Mammary epithelial cell (primary cell): ENCODE results near the gene BICDL1.

ENCODE experiments used
- CTCF ChIP-seq, 2 donors: IDR thresholded peaks in 1 of 2; conservative IDR thresholded peaks in 1 of 2; 2 replicates each; pipeline ENCODE4 v1.5.1; 2011 to 2012; ENCODE audit warnings: inconsistent platforms in 2 of 2, low read length in 2 of 2, mild to moderate bottlenecking in 2 of 2, control low read depth in 1 of 2, low read depth in 1 of 2; ENCODE audit not compliant: insufficient read depth in 1 of 2; ENCODE audit errors: extremely low read depth in 1 of 2
- EZH2 ChIP-seq: IDR thresholded peaks from 2 replicates; pipeline ENCODE4 v1.6.1; 2012; ENCODE audit warnings: low read length, inconsistent platforms, borderline replicate concordance

DNA sequence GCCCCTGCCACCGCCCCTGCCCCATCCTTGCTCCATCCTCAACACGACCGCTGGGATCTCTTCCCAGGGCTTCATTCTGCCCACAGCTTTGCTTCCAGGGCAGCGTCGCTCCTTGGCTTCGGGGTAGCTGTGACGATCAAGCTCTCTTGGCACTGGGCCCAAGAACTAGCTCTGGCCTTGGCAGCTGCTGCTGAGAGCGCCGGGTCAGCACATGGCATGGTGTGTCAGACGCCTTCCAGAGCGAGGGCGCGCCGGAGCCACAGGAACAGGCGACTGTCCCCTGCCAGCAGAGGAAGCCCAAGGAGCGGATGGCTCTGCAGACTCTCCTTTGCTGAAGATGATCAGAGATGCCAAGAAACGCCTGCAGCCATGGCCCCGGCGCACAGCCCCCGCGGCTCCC lies 111.6 kb downstream of the BICDL1 start:
- TF ChIP-seq CTCF (conservative IDR thresholded peaks at IDR 0.05 in 1 of 2, IDR thresholded peaks at IDR 0.05 in 1 of 2; ENCODE audit: extremely low read depth in 1 of 2, insufficient read depth in 1 of 2, low read depth in 1 of 2, low read length in 2 of 2) (no peak), EZH2 (no peak)
